Measurements from ENCODE around the gene CDO1.

CDO1 gene

GRCh38 chr5:115778417-115778816 lies 38.0 kb downstream of the CDO1 start:
- no peak for DNase-seq

- DNase-seq, result no peak
Observed at GRCh38 chr5:115776989-115777388, 39.5 kb downstream of the CDO1 start.

- no peak for DNase-seq
Observed at GRCh38 chr5:115775999-115776398, 40.5 kb downstream of the CDO1 start.

GRCh38 chr5:115774684-115775083 lies 41.8 kb downstream of the CDO1 start:
- DNase-seq, result no peak

GRCh38 chr5:115772731-115773475 lies 43.6 kb downstream of the CDO1 start:
- no peak for DNase-seq

- no peak for DNase-seq
Observed at GRCh38 chr5:115770466-115770865, 46.0 kb downstream of the CDO1 start.

- DNase-seq, result no peak
Observed at GRCh38 chr5:115767424-115767823, 49.0 kb downstream of the CDO1 start.

GRCh38 chr5:115766608-115767007 lies 49.9 kb downstream of the CDO1 start:
- no peak for DNase-seq

GRCh38 chr5:115758356-115758755 lies 58.1 kb downstream of the CDO1 start:
- no peak for DNase-seq

GRCh38 chr5:115755675-115756074 lies 60.8 kb downstream of the CDO1 start:
- DNase-seq, result no peak
